GM19438 (cell line): ENCODE data around the gene INSYN1.
"Not testable (repeated sequence)": the region's sequence is repeated elsewhere in the genome, so short reads cannot be mapped to it uniquely, and the experiment has no call there.

ENCODE experiments used
- ATAC-seq: cut with Tn5 transposase; IDR thresholded peaks from one replicate; pipeline ENCODE4 v1.9.1; 2021; ENCODE audit warnings: low read depth; ENCODE audit not compliant: unreplicated experiment

INSYN1 gene

GRCh38 chr15:73753250-73754130 is at the start of gene INSYN1:
TSS of gene INSYN1 (minus strand) at chr15:73753351. CDS start at chr15:73751130, 2,221 bp downstream.
- ATAC-seq: no peak

DNA sequence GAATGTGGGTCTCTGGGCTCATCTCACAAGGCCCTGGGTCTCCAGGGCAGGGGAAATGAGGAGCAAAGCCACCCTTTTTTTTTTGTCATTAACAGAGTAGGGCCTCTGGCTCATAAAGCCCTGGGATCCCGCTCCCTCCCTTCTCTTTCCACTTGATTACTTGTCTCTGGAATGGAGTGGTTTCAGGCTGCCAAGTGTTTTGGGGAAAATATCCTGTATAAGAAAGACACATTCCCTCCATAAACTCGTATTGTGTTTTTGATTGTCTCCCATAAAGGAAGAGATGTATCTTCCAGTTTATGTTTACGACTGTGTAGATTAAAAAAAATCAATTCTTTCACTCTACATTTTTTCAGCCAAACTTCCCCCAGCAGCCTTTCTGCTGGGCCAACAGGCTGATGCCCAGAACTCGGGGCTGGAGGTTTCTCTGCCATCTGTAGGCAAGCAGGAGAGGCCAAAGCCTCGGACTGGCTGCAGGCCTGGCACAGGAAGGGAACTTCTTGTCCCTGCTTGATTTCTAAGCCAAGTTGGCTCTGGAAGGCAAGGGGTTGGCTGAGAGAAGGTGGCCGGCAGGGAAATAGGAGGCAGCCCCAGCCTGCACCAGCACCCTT is 49.4 kb upstream of the INSYN1 start:
- no peak for ATAC-seq

DNA sequence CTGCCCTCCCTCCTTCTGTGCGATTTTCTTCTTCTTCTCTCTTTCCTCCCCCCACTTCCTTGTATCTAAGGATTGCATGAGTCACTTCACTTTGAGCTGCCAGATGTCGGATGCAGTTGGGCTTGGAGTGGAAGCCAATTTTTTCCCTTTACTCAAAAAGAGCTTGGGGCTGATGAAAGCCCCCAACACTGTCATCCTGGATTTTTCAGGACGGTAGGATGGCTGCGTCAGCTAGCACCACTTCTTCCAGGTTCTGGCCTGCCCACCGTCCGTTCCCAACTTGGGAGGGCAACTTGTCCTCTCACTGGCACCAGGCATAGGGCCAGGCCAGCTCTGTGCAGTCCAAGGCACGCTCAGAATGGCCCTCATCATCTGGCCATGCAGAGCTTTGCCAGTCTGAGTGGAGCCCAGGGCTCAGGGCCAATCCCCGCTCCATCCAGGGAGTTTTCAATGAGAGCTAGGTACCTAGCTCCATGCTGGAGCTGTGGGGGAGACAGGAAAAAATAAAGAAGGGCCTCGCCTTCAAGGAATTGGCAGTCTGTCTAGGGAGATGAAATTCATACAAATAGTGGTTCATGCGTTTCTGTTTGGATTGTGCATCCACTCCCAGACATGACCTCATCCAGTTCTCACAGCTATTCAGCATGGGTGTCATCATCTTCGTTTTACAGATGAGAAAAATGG is 47.7 kb upstream of the INSYN1 start:
- ATAC-seq: no peak

- ATAC-seq: no peak
Measured at GRCh38 chr15:73799466-73799865, 46.3 kb upstream of the INSYN1 start.

GRCh38 chr15:73797366-73798158 is 44.4 kb upstream of the INSYN1 start:
- ATAC-seq: no peak

- no peak for ATAC-seq
Measured at GRCh38 chr15:73796331-73796831, 43.2 kb upstream of the INSYN1 start.

DNA sequence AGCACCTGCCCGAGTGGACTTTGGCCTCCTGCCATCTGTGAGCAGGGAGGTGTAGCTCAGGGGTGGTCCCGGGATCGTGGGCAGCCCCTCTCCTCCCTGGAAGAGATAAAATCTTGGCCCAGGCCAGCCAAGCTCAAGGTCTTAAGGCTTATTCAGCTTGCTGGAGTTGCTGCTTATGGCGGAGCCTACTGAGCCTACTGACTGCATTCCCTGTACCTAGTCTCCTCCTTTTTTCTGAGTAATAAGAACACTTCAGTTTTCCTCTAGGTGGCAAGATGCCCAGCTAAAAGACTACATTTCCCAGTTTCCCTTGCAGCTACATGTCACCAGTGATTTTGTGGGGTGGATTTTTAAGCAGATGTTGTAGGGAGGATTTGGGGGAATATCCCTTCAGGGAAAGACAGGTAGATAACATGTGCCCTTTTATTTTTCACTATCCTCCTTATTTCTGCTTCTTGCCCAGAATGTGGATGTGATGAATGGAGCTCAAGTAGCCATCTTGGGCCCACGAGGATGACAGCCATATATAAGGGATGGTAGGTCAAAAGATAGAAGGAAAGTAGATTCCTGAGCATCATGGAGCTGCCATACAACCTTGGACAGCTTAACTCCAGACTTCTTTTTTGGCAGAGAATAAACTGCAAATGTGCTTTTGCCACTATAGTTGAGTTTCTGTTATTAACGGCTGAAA is 41.4 kb upstream of the INSYN1 start:
- no peak for ATAC-seq

DNA sequence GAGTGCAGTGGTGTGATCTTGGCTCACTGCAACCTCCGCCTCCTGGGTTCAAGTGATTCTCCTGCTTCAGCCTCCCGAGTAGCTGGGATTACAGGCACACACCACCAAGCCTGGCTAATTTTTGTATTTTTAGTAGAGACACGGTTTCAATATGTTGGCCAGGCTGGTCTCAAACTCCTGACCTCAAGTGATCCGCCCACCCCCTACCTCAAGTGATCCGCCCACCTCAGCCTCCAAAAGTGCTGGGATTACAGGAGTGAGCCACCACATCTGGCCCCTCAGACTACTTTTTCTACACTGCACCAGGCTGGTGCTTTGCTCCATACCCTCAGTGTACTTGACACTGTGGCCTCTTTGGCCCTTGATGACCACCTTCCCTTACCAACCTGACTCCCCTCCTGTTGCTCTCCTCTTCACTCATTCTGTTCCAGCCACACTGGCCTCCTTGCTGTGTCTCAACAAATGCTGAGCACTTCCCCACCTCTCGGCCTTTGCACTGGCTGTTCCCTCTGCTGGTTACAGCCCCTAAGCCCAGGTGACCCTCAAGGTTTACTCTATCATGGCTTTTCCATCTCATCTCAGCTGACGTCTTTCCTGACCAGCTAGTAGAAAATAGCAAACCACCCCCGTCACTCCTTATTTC is 39.9 kb upstream of the INSYN1 start:
- not testable (repeated sequence) for ATAC-seq

- no peak for ATAC-seq
Measured at GRCh38 chr15:73792415-73792814, 39.3 kb upstream of the INSYN1 start.

DNA sequence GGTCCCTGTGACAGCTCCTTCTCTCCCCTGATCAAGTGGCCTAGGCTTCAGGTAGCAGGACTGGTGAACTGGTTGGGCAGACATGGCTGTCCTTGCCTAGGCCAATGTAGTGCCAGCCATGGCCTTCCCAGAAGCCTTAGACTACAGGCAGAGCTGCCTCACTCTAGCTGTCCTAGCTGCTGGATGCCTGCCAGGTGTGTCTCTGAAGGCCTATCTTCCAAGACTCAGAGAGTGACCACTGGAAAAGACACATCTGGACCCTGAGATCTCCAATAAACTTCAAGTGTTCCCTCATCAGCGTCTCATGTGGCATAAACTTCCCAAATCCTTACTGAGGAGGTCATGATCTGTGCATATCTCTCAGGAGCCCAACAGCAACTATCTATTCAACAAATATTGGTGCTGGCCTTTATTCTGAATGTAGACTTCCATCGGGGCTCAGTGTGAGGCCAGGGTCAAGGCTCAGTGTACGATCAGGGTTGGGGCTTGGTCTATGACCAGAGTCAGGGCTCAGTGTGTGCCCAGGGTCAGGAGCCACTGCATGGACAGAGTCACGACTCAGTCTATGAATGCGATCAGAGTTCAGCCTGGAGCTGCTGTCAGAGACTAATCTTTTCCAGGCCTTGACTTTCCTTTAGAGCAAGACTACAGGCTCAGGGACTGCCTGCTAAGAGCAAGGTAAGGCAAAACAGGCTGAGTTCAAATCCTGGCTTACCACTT is 36.5 kb upstream of the INSYN1 start:
- ATAC-seq: no peak

DNA sequence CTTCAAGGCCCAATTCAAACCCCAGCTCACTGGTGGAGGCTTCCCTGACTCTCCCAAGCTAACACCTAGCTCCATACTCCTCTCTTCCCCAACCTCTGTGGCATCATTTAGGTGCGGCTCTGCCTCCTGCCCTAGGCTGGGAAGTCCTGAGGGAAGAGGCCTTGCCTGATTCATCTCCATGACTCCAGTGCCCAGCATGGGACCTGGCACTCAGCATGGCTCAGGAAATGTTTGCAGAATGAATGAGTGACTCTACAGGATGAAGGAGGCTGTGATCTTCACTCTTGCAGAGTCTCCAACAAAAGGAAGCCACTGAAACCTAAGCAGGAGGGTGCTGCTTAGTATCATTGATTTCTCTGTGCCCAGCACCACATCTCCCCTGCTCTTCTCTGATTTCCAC is 34.5 kb upstream of the INSYN1 start:
- no peak for ATAC-seq

DNA sequence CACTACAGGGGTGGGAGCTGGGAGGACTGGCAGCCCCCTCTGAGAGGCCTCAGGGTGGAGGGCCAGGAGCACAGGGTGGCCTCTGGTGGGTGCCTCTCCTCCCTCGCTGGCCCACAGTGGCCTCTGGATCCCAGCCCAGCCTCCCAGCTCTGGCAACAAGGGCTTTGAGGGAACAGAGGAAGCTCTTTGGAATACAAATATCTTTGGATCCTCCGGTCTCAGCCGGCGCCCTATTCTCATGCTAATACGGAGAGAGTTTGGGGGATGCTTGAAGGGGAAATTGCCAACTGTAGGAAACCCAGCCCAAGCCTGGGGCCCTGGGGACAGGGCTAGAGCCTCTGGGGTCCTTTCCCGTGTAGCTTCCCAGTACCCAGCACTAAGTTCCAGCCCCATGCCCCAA is 33.4 kb upstream of the INSYN1 start:
- no peak for ATAC-seq

DNA sequence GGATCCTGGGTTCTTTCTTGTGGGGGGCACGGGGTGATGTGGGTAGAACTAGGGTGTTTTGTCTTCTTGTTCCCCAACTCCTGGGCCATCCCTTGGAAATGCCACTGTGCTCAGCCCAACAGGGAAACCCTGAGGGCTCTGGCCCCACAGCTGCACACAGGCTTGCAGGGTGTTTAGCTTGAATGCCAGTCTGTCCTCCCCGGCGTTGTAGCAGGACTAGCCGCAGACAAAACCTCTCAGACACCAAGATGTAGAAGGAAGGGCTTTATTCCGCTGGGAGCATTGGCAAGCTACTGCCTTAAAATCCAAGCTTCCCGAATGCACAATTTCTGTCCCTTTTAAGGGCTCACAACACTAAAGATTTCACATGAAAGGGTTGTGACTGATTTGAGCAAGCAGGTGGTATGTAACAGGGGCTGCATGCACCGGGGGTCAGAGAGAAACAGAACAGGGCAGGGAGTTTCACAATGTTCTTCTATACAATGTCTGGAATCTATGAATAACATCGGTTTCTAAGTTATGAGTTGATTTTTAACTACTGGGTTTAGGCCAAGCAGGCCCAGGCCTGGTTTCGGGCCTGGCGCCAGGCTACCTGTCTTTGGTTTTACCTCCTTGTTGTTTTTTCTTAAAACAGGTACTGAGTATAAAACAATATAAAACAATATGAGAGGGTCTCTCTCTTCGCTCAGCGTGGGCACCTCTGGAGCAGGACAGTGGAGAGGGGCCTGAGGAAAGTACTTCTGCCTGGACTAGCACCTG is 32.3 kb upstream of the INSYN1 start:
- not testable (repeated sequence) for ATAC-seq

GRCh38 chr15:73784291-73784690 is 31.1 kb upstream of the INSYN1 start:
- ATAC-seq: no peak

DNA sequence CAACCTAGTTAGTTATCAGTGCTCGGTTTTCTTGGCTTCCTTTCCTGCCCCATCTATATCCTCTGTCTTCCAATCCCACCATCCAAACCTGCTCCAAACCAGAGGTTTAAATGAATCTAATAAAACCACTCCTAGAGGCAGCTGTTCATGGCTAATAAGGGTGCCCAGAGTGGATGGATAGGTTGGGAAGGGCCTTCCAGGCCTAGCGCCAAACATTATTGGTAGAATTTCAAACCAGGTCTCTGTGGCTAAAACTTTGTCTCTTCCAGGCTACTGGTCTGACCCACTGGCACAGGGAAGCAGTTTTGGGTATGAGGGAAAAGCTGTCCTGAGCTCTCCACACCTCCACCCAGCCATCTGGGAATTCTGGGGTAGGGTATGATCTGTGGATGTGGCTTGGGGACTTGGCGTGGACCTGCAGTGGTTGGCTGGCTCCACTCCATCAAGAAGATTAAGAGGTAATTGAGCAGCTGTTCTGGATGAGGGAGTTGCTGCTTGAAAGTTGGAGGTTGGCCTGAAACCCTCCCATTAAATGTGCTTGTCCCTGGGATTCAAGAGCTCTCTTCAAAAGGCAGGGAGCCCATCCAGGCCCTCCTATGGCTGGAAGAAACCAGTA is 29.3 kb upstream of the INSYN1 start:
- no peak for ATAC-seq

GRCh38 chr15:73781038-73781925 is 28.1 kb upstream of the INSYN1 start:
- ATAC-seq: no peak

DNA sequence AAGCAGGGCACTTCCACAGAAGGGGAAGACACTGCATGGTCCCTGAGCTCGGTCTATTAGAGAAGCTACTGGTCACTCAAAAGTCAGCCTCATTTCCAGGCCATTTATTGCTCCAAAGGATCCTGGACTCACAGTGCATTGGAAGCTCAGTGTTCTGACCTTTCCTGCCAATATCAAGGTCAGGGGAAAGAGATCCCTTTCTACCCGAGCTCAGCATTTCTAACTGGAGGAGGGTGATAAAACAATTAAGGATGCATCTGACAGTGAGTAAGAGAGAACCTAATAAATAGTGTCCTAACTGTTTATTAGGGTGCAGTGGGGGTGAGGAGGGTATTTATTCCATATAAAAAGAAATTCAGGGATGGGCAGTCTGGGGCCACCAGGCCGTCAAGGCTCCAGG is 26.8 kb upstream of the INSYN1 start:
- no peak for ATAC-seq
